Glomerular endothelial cell (primary cell): ENCODE results near the gene ANKS1A. TPM values are rescaled to one million over a fixed set of nuclear protein-coding genes. Genes with fewer than 3 reads are reported as not detected.
"Not testable (repeated sequence)": the region's sequence is repeated elsewhere in the genome, so short reads cannot be mapped to it uniquely, and the experiment has no call there.

Experiments used
- DNase-seq: peaks from one replicate; pipeline ENCODE4 v3.0.0-alpha.2; 2011; ENCODE audit warnings: low read depth, low spot score; ENCODE audit errors: extremely low read depth
- total RNA-seq: library from RNA; depleted of rRNA; stranded (reverse); fragments of >200 nt; gene quantifications from 2 replicates; pipeline ENCODE4 v1.2.3, GENCODE V29; 2015

Gene ANKS1A
- total RNA-seq = 17.9 and 21.5 TPM in 2 replicates

- no peak for DNase-seq
Observed at GRCh38 chr6:34888874-34889555, at the start of gene ANKS1A. Gene ANKS1A, plus strand, starts transcription at chr6:34889255. Its CDS starts 148 bp downstream, at chr6:34889403.

DNA sequence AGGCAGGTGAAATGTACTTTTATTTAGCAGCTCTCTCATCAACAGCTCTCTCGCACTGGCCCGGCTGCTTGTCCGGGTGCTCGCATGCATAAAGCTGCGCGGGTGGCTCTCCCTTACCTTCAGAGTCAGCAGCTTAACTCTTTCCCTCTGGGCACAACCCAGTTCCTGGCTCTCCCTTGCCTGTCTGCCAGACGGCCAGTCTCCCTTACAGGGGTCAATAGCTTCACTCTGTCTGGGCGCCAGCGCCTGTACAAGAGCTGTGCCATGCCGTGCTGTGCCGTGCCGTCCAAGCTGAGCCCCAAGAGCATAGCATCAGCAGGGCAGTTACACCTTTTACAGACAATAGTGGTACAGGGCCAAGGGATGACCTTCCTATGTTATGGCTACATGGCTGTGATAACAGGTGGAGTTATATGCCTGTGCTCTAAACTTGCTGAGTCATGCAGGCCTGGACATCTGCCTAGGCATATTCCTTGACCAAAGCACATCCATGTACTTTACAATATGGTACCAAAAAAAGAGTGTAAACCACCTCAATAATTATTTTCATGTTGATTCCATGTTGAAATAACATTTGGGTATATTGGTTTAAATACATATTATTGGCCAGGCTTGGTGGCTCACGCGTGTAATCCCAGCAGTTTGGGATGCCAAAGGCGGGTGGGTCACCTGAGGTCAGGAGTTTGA is 49.2 kb upstream of the ANKS1A start:
- no peak for DNase-seq

GRCh38 chr6:34849066-34849465 is 40.0 kb upstream of the ANKS1A start:
- DNase-seq = not testable (repeated sequence)

GRCh38 chr6:34851361-34851760 is 37.7 kb upstream of the ANKS1A start:
- no peak for DNase-seq

GRCh38 chr6:34852406-34853085 is 36.5 kb upstream of the ANKS1A start:
- DNase-seq = no peak

- DNase-seq = no peak
Observed at GRCh38 chr6:34855463-34855862, 33.6 kb upstream of the ANKS1A start.

- no peak for DNase-seq
Observed at GRCh38 chr6:34858681-34859080, 30.4 kb upstream of the ANKS1A start.

- no peak for DNase-seq
Observed at GRCh38 chr6:34859951-34860350, 29.1 kb upstream of the ANKS1A start.

GRCh38 chr6:34860776-34861175 is 28.3 kb upstream of the ANKS1A start:
- DNase-seq = no peak

DNA sequence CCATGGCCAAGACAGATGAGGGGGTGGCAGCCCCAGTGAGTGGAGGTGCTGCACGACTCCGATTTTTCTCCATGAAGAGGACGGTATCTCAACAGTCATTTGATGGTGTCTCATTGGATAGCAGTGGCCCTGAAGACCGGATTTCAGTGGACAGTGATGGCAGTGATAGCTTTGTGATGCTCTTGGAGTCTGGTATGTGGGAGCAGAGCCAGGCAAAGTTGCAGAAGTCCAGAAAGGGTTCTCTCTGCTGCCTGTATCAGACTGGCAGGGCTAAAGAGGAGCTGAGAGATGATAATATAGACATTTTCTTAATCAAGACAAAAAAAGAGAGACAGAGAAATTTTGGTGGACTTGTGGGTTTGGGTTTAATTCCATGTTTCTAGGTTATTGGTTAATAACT is 25.0 kb upstream of the ANKS1A start:
- no peak for DNase-seq

- DNase-seq = peak; percentile 83
Observed at GRCh38 chr6:34865107-34865506, 23.9 kb upstream of the ANKS1A start.

GRCh38 chr6:34866509-34866908 is 22.5 kb upstream of the ANKS1A start:
- DNase-seq = no peak

DNA sequence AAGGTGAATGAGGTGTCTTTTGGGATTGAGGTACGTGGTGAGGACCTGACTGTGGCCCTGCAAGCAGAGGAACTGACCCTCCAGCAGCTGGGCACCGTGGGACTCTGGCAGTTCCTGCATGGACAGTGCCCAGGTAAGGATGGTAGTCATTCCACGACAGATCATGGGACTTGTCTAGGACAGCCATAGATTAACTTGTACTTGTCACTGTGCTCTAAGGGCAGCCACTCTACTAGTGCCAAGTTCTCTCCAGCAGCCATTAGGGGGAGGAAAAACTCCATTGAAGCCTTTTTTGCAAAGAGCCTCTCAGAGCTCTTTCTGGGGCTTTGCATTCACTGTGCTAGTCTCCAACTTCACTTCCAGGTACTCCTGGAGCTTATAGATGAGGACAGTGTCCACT is 21.6 kb upstream of the ANKS1A start:
- no peak for DNase-seq

DNA sequence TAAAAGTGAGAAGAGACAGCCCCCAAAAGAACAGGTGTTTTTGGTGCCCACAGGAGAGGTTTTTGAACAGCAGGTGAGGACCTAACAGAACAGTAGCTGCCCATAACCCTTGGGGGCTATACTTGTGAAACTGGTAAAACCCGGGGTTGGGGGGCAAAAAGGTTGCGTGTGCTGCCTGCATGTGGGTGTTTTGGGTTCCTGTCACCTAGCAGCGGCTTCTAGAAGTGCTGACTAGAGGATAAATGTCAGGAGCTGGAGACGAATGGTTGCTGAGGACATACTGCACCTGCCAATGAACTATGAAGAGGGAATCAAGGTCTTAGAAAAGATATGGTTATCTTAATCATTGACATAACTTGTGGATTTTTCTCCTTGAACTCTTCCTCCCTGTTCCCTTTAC is 17.2 kb upstream of the ANKS1A start:
- no peak for DNase-seq

GRCh38 chr6:34872332-34872731 is 16.7 kb upstream of the ANKS1A start:
- no peak for DNase-seq

DNA sequence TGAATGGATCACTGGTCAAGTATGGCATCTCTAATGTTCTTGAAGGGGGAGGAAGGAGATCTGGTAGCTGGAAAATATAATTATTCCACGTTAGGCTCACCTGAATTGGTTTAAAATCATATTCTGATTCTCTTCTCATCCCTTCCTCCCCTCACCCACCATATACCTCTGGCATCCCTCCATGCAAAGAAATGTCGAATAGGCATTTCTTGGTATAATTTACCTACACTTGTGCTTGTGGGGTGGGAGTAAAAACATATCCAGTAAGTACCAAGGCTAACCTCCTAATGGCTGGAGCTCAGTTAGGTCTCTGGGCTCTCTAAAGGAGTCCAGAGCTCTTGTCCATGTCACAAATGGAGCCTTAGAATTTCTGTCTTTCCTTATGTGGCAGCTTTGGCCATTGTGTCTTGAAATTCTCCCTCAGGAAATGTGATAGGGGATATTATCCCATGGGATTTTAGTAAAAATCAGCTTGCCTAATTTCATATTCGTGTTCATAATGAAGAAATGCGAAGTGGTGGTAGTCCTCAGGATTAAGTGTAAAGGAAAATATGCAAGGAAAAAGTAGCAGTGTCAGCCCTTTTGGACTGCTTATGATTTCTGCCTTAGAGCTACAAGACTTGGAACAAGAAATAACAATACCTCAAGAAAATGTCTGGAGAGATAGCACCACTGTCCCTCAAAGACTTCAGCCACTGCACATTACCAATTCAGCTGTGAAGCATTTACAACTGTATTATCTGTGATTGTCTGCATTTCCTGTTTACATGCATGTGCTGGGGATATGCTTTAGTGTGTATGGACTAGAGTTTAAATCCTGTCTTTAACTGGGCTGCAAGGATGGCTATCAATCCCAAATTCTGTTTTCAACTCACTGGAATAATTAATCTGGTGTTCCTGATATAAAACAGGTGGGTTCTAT is 13.5 kb upstream of the ANKS1A start:
- no peak for DNase-seq

DNA sequence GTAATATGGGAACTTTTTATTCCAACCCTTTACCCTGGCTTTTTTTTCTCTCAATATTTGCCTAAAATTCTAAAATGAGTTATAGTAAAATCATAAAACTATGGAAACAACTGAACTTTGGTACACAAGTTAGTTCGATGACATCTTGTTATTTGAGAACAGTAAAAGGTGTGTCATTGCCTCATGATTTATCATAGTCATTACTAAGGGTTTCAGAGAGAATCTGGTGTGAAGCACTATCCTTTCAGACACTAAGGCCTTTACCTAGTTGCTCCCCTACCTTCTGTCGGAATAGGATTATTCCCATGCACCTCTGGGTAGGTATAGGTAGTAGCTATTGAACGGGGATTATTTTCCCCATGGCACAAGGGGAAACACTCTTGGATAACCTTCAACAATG is 12.6 kb upstream of the ANKS1A start:
- DNase-seq = no peak

GRCh38 chr6:34877259-34877658 is 11.8 kb upstream of the ANKS1A start:
- DNase-seq = no peak

DNA sequence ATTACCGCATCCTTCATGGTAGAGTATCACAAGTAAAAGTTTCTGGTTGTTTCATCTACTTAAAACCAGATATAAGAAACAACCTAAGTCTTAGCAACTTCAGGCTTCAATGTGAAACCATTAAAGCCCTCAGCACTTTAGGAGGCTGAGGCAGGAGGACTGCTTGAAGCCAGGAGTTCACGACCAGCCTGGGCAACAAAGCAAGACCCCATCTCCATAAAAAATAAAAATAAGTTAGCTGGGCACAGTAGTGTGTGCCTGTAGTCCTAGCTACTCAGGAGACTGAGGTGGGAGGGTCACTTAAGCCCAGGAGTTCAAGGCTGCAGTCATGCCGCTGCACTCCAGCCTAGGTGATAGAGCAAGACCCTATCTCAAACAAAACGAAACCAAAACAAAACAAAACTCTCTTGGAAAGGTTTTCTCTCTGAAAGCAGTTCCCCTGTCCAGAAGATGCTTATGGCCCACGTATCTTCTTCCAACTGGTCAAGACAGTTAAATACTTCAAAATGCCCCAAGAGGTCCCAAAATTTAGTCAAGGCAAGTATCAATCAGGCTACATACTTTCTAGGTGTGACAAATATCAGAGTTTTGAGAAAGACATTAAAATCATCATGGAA is 11.1 kb upstream of the ANKS1A start:
- no peak for DNase-seq

GRCh38 chr6:34884073-34884472 is 5.0 kb upstream of the ANKS1A start:
- not testable (repeated sequence) for DNase-seq
